Thoracic aorta (tissue), 2 donors: ENCODE data around the gene NDUFA8. TPM values are rescaled to one million over a fixed set of nuclear protein-coding genes. Genes with fewer than 3 reads are reported as not detected.

Experiments used
- ATAC-seq: fragments of 150-250 bp; one replicate; pipeline ENCODE4 v1.8.0; 2017; ENCODE audit warnings: low read depth; ENCODE audit not compliant: insufficient number of reproducible peaks, low FRiP score
- DNase-seq: peaks from one replicate; pipeline ENCODE4 v3.0.0-alpha.2; 2020; ENCODE audit warnings: low spot score
- H3K27ac ChIP-seq, 2 donors: fragments of 200-600 bp; sonication (generic); 1 replicate in 1 of 2; 2 replicates in 1 of 2; pipeline ENCODE4 v1.5.1; 2016; ENCODE audit warnings: mild to moderate bottlenecking in 2 of 2, moderate library complexity in 2 of 2
- H3K27me3 ChIP-seq: fragments of 200-600 bp; sonication (generic); replicated peaks from 2 replicates; pipeline ENCODE4 v1.6.0; 2016; ENCODE audit warnings: mild to moderate bottlenecking; ENCODE audit not compliant: insufficient read depth
- H3K36me3 ChIP-seq: fragments of 200-600 bp; sonication (generic); one replicate; pipeline ENCODE4 v1.5.1; 2016
- H3K4me1 ChIP-seq, 2 donors: fragments of 200-600 bp; sonication (generic); 1 replicate in 1 of 2; 2 replicates in 1 of 2; pipeline versions ENCODE4 v1.5.1 to v1.6.0; 2016; ENCODE audit warnings: low read depth in 2 of 2, mild to moderate bottlenecking in 1 of 2; ENCODE audit not compliant: control insufficient read depth in 1 of 2
- H3K4me3 ChIP-seq: fragments of 200-600 bp; sonication (generic); 2 replicates; pipeline ENCODE4 v1.5.1; 2016; ENCODE audit warnings: mild to moderate bottlenecking
- H3K9me3 ChIP-seq: fragments of 200-600 bp; sonication (generic); 2 replicates; pipeline ENCODE4 v1.5.1; 2016
- CTCF ChIP-seq: fragments of 200-600 bp; sonication (generic); IDR thresholded peaks from one replicate; pipeline ENCODE4 v1.5.1; 2019; ENCODE audit warnings: antibody characterized with exemption
- total RNA-seq, 2 donors: library from RNA; depleted of rRNA; stranded (reverse); fragments of >200 nt; gene quantifications; one replicate each; pipeline versions ENCODE4 v1.1.0 to v1.2.3, GENCODE V29; 2016

NDUFA8 gene
- total RNA-seq, 2 donors from 2014 or later: 14.6 to 19.3 TPM

GRCh38 chr9:122184551-122184950, 25.0 kb upstream of the NDUFA8 start:
- ATAC-seq: no peak
- no peak for DNase-seq
- no peak overlapping the region for H3K4me3 ChIP-seq
- no peaks in the 10 kb centered on the region for H3K36me3 ChIP-seq
- TF ChIP-seq CTCF: no peak
- no peaks in the 10 kb centered on the region for H3K4me1 ChIP-seq
- no peaks in the 10 kb centered on the region for H3K27me3 ChIP-seq
- no peak overlapping the region for H3K27ac ChIP-seq
- no peaks in the 10 kb centered on the region for H3K9me3 ChIP-seq

DNA sequence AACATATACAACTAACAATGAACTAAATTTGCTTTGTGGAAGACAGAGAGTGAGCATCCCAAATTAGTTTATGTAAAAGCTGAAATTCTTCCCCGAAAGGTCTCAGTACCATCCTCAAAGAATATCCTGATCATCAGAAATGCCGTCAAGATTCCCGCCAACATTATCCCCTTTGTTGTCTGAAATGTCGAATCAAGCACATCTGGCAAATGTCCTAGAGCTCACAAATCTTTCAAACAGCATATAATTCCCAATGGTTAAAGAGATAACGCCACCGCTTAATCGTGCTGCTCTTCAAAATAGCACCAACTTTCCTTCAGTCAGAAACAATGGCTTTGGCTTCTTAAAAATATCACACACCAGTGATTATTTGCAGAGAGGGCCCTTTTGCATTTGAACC, 23.9 kb upstream of the NDUFA8 start:
- no peak for DNase-seq
- H3K4me1 ChIP-seq: no peaks in the 10 kb centered on the region
- TF ChIP-seq CTCF: no peak
- no peaks in the 10 kb centered on the region for H3K36me3 ChIP-seq
- H3K9me3 ChIP-seq: no peaks in the 10 kb centered on the region
- ATAC-seq: no peak
- H3K27ac ChIP-seq: no peak overlapping the region
- H3K4me3 ChIP-seq: no peak overlapping the region
- H3K27me3 ChIP-seq: no peaks in the 10 kb centered on the region

DNA sequence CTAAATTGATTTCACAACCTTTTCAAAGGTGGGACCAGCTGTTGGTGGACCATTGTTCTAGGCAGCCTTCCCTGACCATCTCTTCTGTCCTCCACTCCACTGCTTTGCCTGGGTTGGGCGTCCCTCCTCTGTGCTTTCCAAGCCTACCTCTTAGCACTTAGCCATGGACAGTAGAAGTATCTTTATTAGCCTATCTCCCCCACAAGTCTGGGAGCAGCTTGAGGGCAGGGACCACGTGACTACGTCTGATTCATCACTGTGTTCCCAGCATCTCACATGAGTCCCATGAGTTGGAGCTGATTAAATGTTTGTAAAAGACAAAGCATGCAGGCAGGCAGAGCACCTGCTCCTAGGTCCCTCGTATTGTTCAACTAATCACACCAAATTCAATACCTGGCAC, 21.1 kb upstream of the NDUFA8 start:
- no peak for ATAC-seq

GRCh38 chr9:122179690-122180074, 20.1 kb upstream of the NDUFA8 start:
- no peaks in the 10 kb centered on the region for H3K9me3 ChIP-seq
- H3K27me3 ChIP-seq: no peaks in the 10 kb centered on the region
- H3K27ac ChIP-seq: no peak overlapping the region
- no peaks in the 10 kb centered on the region for H3K36me3 ChIP-seq
- no peak for DNase-seq
- no peak for ATAC-seq
- TF ChIP-seq CTCF: no peak
- H3K4me3 ChIP-seq: no peak overlapping the region
- no peaks in the 10 kb centered on the region for H3K4me1 ChIP-seq

More for the DNA sequence above, 21.1 kb upstream of the NDUFA8 start:
- Histone ChIP-seq H3K36me3 (no peaks in the 10 kb centered on the region), H3K4me1 (no peaks in the 10 kb centered on the region), H3K9me3 (no peaks in the 10 kb centered on the region), H3K27me3 (no peaks in the 10 kb centered on the region), H3K27ac (no peak overlapping the region), H3K4me3 (no peak overlapping the region)
- TF ChIP-seq CTCF: no peak
- no peak for DNase-seq

DNA sequence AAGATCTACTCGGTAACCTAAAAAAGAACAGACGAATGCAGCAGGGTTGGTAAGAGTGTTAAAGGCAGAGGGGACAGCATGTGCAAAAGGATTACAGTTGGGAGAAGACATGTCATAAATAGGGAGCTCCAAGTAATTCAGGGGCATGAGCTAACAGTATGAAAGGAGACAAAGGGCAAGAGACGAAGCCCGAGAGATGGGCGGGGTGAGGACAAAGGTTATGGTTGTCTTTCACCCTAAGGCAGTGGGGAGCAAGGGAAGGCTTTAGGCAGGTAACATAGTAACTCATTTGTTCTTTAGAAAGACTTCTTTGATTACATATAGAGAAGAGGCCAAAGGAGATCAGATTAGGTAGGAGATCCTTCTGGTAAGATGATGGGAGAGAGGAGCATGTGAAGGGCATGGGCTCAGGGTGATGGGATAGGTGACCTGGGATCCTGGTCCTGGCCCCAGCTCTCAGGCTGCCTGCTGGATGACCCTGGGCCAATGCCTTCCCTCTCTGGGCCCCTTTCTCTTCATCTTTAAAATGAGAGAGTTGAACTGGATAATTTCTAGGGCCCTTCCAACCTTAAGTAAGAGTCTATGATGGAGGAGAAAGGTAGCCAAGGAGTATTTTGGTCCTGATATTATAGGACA, 19.6 kb upstream of the NDUFA8 start:
- Histone ChIP-seq H3K4me3 (no peak overlapping the region), H3K27ac (no peak overlapping the region), H3K36me3 (no peaks in the 10 kb centered on the region), H3K9me3 (no peaks in the 10 kb centered on the region), H3K27me3 (no peaks in the 10 kb centered on the region), H3K4me1 (no peaks in the 10 kb centered on the region)
- no peak for TF ChIP-seq CTCF
- ATAC-seq (no peak), DNase-seq (no peak)
